Activated CD4-positive, alpha-beta T cell treated with anti-CD3 and anti-CD28 coated beads for 1 hour (primary cell): ENCODE measurements around the gene DPP3.

Source experiments
- DNase-seq: peaks from one replicate; pipeline ENCODE4 v3.0.0-alpha.2; 2020

The DPP3 gene

GRCh38 chr11:66465373-66466224 is 14.6 kb upstream of the DPP3 start:
- DNase-seq = no peak

- DNase-seq = peak; percentile 92
Observed at GRCh38 chr11:66466225-66467033, 13.8 kb upstream of the DPP3 start, which contains the start of gene PELI3. PELI3 (plus strand) TSS chr11:66466905; CDS start chr11:66468129, 1,224 bp downstream.

- no peak for DNase-seq
Observed at GRCh38 chr11:66467034-66467659, 13.1 kb upstream of the DPP3 start.

DNA sequence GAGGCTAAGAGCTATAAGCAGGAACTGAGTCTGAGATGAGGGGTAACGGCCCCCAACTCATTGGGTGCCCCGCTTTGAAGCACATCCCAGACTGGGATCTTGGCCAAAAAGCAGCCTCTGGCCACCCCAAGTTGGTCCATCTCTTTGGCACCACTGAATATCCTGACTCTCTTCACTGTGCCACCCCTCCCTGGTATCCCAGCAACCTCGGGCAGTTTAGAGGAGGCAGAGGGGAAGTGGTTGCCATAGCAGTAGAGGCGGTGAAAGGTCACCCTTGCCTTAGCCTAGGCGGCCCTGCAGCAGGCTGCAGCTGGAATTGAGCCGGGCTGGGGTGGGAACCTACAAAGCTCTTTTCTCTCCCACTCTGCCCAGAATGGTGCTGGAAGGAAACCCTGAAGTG is 12.5 kb upstream of the DPP3 start:
- DNase-seq = no peak

DNA sequence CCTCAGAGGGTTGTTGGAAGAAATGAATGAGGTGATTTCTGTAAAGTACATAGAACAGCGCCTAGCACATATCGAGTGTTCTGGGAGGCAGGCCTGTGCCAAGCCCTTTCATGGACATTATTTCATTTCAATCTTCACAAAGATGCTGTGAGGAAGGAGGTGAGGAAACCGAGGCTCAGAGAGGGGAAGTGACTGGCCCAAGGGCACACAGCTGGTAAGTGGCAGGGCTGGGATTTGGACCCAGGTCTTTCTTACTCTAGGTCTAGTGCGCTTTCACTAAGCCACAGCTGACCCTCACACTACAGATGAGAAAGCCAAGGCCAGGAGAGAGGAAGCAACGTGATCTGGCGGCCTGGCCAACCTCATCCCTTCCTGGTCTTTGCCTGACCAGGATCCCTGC is 11.5 kb upstream of the DPP3 start:
- DNase-seq = no peak

DNA sequence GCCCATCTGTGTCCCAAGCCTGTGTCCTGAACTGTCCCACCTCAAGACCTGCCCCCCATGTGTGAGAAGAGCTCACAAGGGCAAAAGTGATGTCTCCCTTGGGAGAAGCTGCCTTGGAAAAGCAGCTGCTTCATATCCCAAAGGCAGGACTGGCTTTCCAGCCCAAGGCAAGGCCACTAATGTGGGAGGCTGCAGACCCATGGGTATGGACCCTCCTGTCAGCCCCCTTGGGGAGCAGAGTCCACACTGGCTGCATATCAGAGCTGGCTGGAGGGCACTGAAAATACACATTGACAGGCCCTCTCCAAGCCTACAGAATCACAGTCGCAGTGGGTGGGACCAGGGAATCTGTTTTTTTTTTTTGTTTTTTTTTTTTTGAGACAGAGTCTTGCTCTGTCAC is 10.8 kb upstream of the DPP3 start:
- DNase-seq = no peak

- DNase-seq = no peak
Observed at GRCh38 chr11:66470015-66470414, 10.2 kb upstream of the DPP3 start.

- no peak for DNase-seq
Observed at GRCh38 chr11:66471142-66471541, 9.1 kb upstream of the DPP3 start.

GRCh38 chr11:66472054-66472453 is 8.2 kb upstream of the DPP3 start:
- DNase-seq = no peak

GRCh38 chr11:66473167-66473566 is 7.1 kb upstream of the DPP3 start:
- DNase-seq = no peak

DNA sequence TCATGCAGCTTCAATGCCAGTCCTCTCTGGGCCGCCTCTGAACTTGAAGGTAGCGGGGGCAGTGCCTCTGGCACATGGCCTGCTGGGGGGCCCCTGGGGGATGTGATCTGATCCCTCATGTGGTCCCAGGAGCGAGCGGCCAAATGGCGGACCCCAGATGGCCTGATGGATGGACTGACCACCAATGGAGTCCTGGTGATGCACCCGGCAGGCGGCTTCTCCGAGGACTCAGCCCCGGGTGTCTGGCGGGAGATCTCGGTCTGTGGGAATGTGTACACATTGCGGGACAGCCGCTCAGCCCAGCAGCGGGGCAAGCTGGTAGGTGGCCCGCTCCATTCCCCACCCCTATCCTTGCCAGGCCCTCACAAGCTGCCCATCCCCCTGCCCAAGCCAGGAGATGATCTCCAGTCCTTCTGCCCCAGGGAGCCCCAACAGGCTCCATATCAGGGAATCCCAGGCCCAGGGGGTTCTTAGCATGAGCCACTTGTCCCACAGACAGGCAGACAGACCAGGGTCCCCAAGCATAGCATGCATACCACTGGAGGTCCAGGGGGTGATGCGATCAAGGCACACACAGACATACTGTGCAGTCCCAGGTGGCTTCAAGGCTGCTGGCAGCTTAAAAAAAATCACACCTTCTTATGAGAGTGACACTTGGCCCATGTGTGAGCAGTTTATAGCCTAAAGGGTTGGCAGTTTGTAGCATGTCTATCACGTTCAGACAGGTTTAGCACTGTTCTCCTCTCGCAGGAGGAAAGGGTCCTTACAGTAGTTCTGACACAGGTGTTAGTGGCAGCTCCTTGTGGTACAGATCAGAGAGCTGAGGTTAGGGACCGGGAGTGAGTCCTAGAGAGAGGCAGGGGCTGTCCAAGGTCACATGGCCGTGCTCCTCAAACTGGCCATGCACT is 6.4 kb upstream of the DPP3 start:
- DNase-seq = no peak

- no peak for DNase-seq
Observed at GRCh38 chr11:66475349-66476172, 4.7 kb upstream of the DPP3 start.

DNA sequence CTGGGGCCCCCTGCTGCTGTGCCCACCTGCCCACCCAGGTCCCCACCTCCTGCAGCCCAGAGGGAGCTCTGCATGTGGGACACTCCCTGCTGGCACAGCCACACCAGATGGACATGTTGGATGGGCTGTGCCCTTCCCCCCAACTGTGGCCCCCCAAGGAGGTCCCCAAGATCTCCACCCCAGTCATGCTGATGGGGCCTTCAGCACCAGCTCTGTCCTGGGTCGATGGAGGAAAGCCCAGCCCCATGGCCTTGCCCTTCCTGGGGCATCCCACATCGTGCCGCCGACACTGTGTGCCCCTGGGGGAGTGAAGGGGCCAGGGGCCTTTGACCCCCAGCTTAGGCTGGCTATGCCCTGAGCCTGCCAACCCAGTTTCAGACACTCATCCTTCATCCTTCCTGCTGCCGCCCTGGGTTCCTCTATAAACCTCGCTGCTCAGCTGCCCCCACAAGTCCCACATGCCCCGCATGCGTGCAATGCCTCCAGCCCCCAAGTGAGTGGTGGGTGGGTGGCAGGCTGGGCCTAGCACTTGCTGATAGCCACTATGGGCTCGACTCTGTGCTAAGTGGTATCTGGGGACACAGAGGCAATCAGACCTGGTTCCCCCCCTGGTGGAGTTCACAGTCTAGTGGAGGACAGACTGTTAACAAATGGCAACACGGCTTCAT is 3.9 kb upstream of the DPP3 start:
- no peak for DNase-seq

- no peak for DNase-seq
Observed at GRCh38 chr11:66476841-66477251, 3.4 kb upstream of the DPP3 start.

GRCh38 chr11:66477263-66478201 is 2.7 kb upstream of the DPP3 start:
- no peak for DNase-seq

DNA sequence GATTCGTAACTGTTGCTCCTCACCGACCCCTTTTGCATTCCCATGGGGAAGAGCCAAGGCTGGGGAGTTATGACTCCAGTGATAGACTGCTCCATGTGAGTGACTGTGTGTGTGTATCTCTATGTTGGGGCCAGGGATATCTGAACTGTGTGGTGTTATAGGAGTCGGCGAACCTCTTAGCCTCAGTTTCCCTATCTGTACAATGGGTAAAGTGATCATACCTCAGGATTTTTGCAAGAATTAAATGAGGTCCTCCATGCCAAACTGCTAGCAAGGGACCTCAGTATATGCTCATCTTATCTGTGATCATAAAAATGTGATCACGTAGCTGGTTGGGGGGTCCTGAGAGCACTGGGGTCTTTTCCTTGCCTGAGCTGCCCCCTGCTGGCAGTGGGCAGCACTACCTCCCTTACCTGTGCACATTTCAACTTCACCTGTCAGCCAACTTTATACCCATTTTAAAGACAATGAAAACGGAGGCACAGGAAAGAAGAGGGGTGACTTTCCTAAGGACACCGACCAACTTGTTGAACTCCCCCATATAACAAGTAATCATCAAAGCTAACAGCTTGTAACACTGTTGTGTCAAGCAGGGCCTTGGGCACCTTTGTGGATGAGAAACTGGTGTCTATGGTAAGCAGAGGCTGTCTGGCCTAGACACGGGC is 1.4 kb upstream of the DPP3 start:
- no peak for DNase-seq

GRCh38 chr11:66479394-66480116 is 679 bp upstream of the DPP3 start:
- no peak for DNase-seq

DNA sequence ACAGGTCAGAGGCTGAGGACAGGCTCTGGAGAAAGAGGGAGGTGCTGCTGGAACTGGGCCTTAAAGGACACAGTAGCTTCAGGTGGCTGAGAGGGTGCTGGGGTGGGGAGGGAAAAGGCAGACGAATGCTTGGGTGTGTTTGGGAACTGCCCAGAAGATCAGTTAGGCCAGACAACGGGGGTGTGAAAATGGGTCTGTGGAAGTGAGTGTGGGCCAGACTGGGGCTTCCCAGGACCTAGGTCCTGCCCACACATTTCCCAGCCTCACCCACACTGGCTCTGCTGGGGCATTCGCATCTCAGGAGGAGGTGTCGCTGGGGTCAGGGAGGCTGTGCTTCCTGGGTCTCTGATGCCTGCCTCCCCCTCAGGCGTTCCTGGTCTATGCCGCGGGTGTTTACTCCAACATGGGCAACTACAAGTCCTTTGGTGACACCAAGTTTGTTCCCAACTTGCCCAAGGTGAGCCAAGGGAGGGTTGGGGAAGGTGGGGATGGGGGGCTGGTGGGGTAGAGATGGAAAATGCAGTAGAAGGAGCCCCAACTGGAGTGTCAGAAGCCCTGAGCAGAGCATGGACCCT is 4.7 kb downstream of the DPP3 start:
- no peak for DNase-seq
